ENCODE data around the gene GARIN3. TPM values are rescaled to one million over a fixed set of nuclear protein-coding genes. Genes with fewer than 3 reads are reported as not detected.
A peak's percentile ranks its signal among the peaks of the same experiment; 100 is the strongest.

Gene GARIN3
- polyA plus RNA-seq, 1 donor from 2014 or later, result not detected

- peaks cover 10% of the 10 kb centered on the region for H3K36me3 Mint-ChIP-seq
- peak overlapping the region; percentile 97 to 99 (median 98) for H3K4me3 Mint-ChIP-seq
- H3K4me1 Mint-ChIP-seq, result peaks cover 20 to 28% (median 28%) of the 10 kb centered on the region in 3 donors
- H3K9me3 Mint-ChIP-seq, result no peaks in the 10 kb centered on the region
- H3K27me3 Mint-ChIP-seq, result no peaks in the 10 kb centered on the region
- H3K27ac Mint-ChIP-seq, result peak overlapping the region; percentile 96 to 98 (median 98)
These were observed 22.7 kb downstream of the GARIN3 start for GRCh38 chr5:157143127-157143971.

- peaks cover 20 to 29% (median 28%) of the 10 kb centered on the region in 3 donors for H3K4me1 Mint-ChIP-seq
- H3K36me3 Mint-ChIP-seq, result peaks cover 10% of the 10 kb centered on the region
- no peaks in the 10 kb centered on the region for H3K9me3 Mint-ChIP-seq
- peak within 1 kb of the TSS; percentile 96 to 98 (median 98) for H3K27ac Mint-ChIP-seq
- H3K4me3 Mint-ChIP-seq, result peak within 1 kb of the TSS; percentile 97 to 99 (median 98)
- no peaks in the 10 kb centered on the region for H3K27me3 Mint-ChIP-seq
These were observed 23.5 kb downstream of the GARIN3 start, which contains the start of gene MED7 for GRCh38 chr5:157142317-157143126. Gene MED7 (minus strand): TSS chr5:157142865. CDS start chr5:157139431, 3,434 bp downstream.

GRCh38 chr5:157137691-157138090, 28.4 kb downstream of the GARIN3 start:
- peaks cover 22 to 38% (median 25%) of the 10 kb centered on the region in 3 donors for H3K4me1 Mint-ChIP-seq
- H3K27ac Mint-ChIP-seq, result no peak overlapping the region
- H3K4me3 Mint-ChIP-seq, result no peak overlapping the region
- H3K36me3 Mint-ChIP-seq, result peaks cover 10% of the 10 kb centered on the region
- H3K27me3 Mint-ChIP-seq, result no peaks in the 10 kb centered on the region
- no peaks in the 10 kb centered on the region for H3K9me3 Mint-ChIP-seq

- Mint-ChIP-seq H3K4me1 (peaks cover 10 to 20% (median 13%) of the 10 kb centered on the region in 3 donors), H3K9me3 (peaks cover 0 to 2% (median 0%) of the 10 kb centered on the region in 3 donors), H3K36me3 (no peaks in the 10 kb centered on the region), H3K27me3 (no peaks in the 10 kb centered on the region), H3K27ac (no peak overlapping the region), H3K4me3 (no peak overlapping the region)
These were observed 33.8 kb downstream of the GARIN3 start for GRCh38 chr5:157132281-157132612.

- H3K27me3 Mint-ChIP-seq, result no peaks in the 10 kb centered on the region
- peaks cover 0 to 2% (median 0%) of the 10 kb centered on the region in 3 donors for H3K9me3 Mint-ChIP-seq
- no peaks in the 10 kb centered on the region for H3K36me3 Mint-ChIP-seq
- peaks cover 8 to 16% (median 13%) of the 10 kb centered on the region in 3 donors for H3K4me1 Mint-ChIP-seq
- H3K4me3 Mint-ChIP-seq, result peak overlapping the region in 2 of 4 donors; percentile 18 to 41
- no peak overlapping the region for H3K27ac Mint-ChIP-seq
These were observed 35.1 kb downstream of the GARIN3 start for GRCh38 chr5:157130925-157131324.

- peaks cover 1 to 12% (median 4%) of the 10 kb centered on the region in 3 donors for H3K9me3 Mint-ChIP-seq
- no peak overlapping the region for H3K4me3 Mint-ChIP-seq
- H3K27ac Mint-ChIP-seq, result no peak overlapping the region
- H3K27me3 Mint-ChIP-seq, result no peaks in the 10 kb centered on the region
- peaks cover 0 to under 1% (median 0%) of the 10 kb centered on the region in 3 donors for H3K4me1 Mint-ChIP-seq
- H3K36me3 Mint-ChIP-seq, result peaks cover 7% of the 10 kb centered on the region
These were observed 44.4 kb downstream of the GARIN3 start for GRCh38 chr5:157121709-157122108.

- Mint-ChIP-seq H3K4me1 (peaks cover 0 to 5% (median 0%) of the 10 kb centered on the region in 3 donors), H3K36me3 (peaks cover 7% of the 10 kb centered on the region), H3K9me3 (peaks cover 1 to 12% (median 4%) of the 10 kb centered on the region in 3 donors), H3K4me3 (no peak overlapping the region), H3K27ac (no peak overlapping the region), H3K27me3 (no peaks in the 10 kb centered on the region)
These were observed 46.0 kb downstream of the GARIN3 start for GRCh38 chr5:157120102-157120501.

GRCh38 chr5:157116483-157116954, 49.5 kb downstream of the GARIN3 start:
- H3K27ac Mint-ChIP-seq, result no peak overlapping the region
- no peaks in the 10 kb centered on the region for H3K27me3 Mint-ChIP-seq
- H3K4me3 Mint-ChIP-seq, result peak overlapping the region in 1 of 4 donors; percentile 15
- H3K9me3 Mint-ChIP-seq, result peaks cover 0 to 4% (median 4%) of the 10 kb centered on the region in 3 donors
- no peaks in the 10 kb centered on the region for H3K36me3 Mint-ChIP-seq
- peaks cover 0 to 5% (median 0%) of the 10 kb centered on the region in 3 donors for H3K4me1 Mint-ChIP-seq

GRCh38 chr5:157115502-157115901, 50.6 kb downstream of the GARIN3 start:
- Mint-ChIP-seq H3K4me1 (peaks cover 0 to 5% (median 2%) of the 10 kb centered on the region in 3 donors), H3K36me3 (no peaks in the 10 kb centered on the region), H3K4me3 (no peak overlapping the region), H3K27me3 (no peaks in the 10 kb centered on the region), H3K27ac (no peak overlapping the region), H3K9me3 (no peaks in the 10 kb centered on the region)

GRCh38 chr5:157115012-157115411, 51.1 kb downstream of the GARIN3 start:
- Mint-ChIP-seq H3K27ac (no peak overlapping the region), H3K4me1 (peaks cover under 1 to 6% (median 2%) of the 10 kb centered on the region in 3 donors), H3K27me3 (no peaks in the 10 kb centered on the region), H3K36me3 (no peaks in the 10 kb centered on the region), H3K9me3 (no peaks in the 10 kb centered on the region), H3K4me3 (no peak overlapping the region)

- no peak overlapping the region for H3K27ac Mint-ChIP-seq
- no peaks in the 10 kb centered on the region for H3K9me3 Mint-ChIP-seq
These were observed 53.1 kb downstream of the GARIN3 start for GRCh38 chr5:157113002-157113401.

More at GRCh38 chr5:157113002-157113401, 53.1 kb downstream of the GARIN3 start:
- H3K4me3 Mint-ChIP-seq, result no peak overlapping the region
- peaks cover 15 to 23% (median 18%) of the 10 kb centered on the region in 3 donors for H3K4me1 Mint-ChIP-seq
- H3K27me3 Mint-ChIP-seq, result no peaks in the 10 kb centered on the region
- no peaks in the 10 kb centered on the region for H3K36me3 Mint-ChIP-seq

Other genes starting within 250 kb of the GARIN3 start
- gene TIMD4, start 203.0 kb downstream of the GARIN3 start, polyA plus RNA-seq, result not detected
- gene HAVCR1, start 107.1 kb downstream of the GARIN3 start, polyA plus RNA-seq, result not detected
- gene HAVCR2, start 57.2 kb downstream of the GARIN3 start, polyA plus RNA-seq, result 1.8 TPM
- 18.6 TPM for gene MED7, start 23.4 kb downstream of the GARIN3 start, polyA plus RNA-seq
- gene ITK, start 14.6 kb upstream of the GARIN3 start, polyA plus RNA-seq, result 5.6 TPM
- 366 TPM for gene CYFIP2, start 99.9 kb upstream of the GARIN3 start, polyA plus RNA-seq

All from IgD-negative memory B cell (primary cell).